MM.1S (cell line): Measurements from ENCODE around the gene CFAP61.

Source experiments
- DNase-seq: peaks from one replicate; pipeline ENCODE4 v3.0.0-alpha.2; 2015
- H2AFZ ChIP-seq: fragments of 300-600 bp; sonication (generic); 2 replicates; pipeline ENCODE4 v1.6.0; 2016; ENCODE audit warnings: antibody characterized with exemption, low read length
- H3F3A ChIP-seq: fragments of 300-600 bp; sonication (generic); 2 replicates; pipeline ENCODE4 v1.6.1; 2016; ENCODE audit warnings: mild to moderate bottlenecking, antibody characterized with exemption, low read length, moderate library complexity, mixed read lengths; ENCODE audit not compliant: insufficient read depth
- H3K27ac ChIP-seq: fragments of 300-600 bp; sonication (generic); 2 replicates; pipeline ENCODE4 v1.5.1; 2016; ENCODE audit warnings: mild to moderate bottlenecking, low read length
- H3K27me3 ChIP-seq: fragments of 300-600 bp; sonication (generic); replicated peaks from 2 replicates; pipeline ENCODE4 v1.6.0; 2016; ENCODE audit warnings: low read length; ENCODE audit not compliant: insufficient read depth
- H3K36me3 ChIP-seq: fragments of 300-600 bp; sonication (generic); replicated peaks from 2 replicates; pipeline ENCODE4 v1.6.1; 2016; ENCODE audit warnings: mild to moderate bottlenecking, low read length, mixed read lengths; ENCODE audit not compliant: insufficient read depth
- H3K4me1 ChIP-seq: fragments of 300-600 bp; sonication (generic); 2 replicates; pipeline ENCODE4 v1.6.1; 2016; ENCODE audit warnings: low read length, mixed read lengths
- H3K4me2 ChIP-seq: fragments of 300-600 bp; sonication (generic); 2 replicates; pipeline ENCODE4 v1.6.0; 2016; ENCODE audit warnings: low read depth, low read length
- H3K4me3 ChIP-seq: fragments of 300-600 bp; sonication (generic); 2 replicates; pipeline ENCODE4 v1.5.1; 2016; ENCODE audit warnings: low read length, mixed read lengths
- H3K79me2 ChIP-seq: fragments of 300-600 bp; sonication (generic); 2 replicates; pipeline ENCODE4 v1.6.1; 2016; ENCODE audit warnings: mixed run types, low read length, mixed read lengths
- H3K9ac ChIP-seq: fragments of 300-600 bp; sonication (generic); 2 replicates; pipeline ENCODE4 v1.6.1; 2016; ENCODE audit warnings: low read length, mixed read lengths
- H3K9me2 ChIP-seq: fragments of 300-600 bp; sonication (generic); replicated peaks from 2 replicates; pipeline ENCODE4 v1.6.1; 2016; ENCODE audit warnings: mild to moderate bottlenecking, low read length, mixed read lengths; ENCODE audit not compliant: insufficient read depth
- H3K9me3 ChIP-seq: fragments of 300-600 bp; sonication (generic); replicated peaks from 2 replicates; pipeline ENCODE4 v1.6.1; 2016; ENCODE audit warnings: mild to moderate bottlenecking, low read length, mixed read lengths; ENCODE audit not compliant: insufficient read depth
- H4K20me1 ChIP-seq: fragments of 300-600 bp; sonication (generic); 2 replicates; pipeline ENCODE4 v1.6.1; 2016; ENCODE audit warnings: mild to moderate bottlenecking, low read length, moderate library complexity, mixed read lengths; ENCODE audit not compliant: insufficient read depth
- EZH2 ChIP-seq: fragments of 300-600 bp; sonication (generic); optimal IDR thresholded peaks from 2 replicates; pipeline ENCODE3; 2017; ENCODE audit warnings: low read depth, mild to moderate bottlenecking, antibody characterized with exemption, low read length, mixed read lengths
- EZH2phosphoT487 ChIP-seq: fragments of 300-600 bp; sonication (generic); IDR thresholded peaks from 2 replicates; pipeline ENCODE4 v1.6.1; 2018; ENCODE audit warnings: antibody characterized with exemption, low read length
- TF ChIP-seq, protein P1 (sequence below): fragments of 300-600 bp; sonication (generic); IDR thresholded peaks from 2 replicates; pipeline ENCODE4 v1.5.1; 2016; ENCODE audit warnings: antibody characterized with exemption, low read length, mixed read lengths

Gene CFAP61

DNA sequence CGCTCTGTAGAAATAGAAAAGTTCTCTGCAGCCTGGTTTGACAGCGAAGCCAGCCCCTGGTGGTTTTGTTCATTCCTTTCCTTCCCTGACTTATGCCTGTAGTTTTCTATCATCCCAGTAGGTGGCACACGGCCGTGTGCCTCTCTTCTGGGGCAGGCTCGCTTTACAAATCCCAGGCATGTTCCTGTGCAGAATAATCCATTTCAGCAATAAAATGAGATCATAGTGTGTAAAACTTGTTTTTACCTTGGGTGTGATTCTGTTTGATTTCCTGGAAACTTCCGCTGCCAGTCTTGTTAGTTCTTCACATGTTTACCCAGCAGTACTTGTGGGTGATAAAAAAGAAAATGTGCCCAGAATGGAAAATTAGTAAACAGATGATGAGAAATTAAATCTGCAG, 308.1 kb downstream of the CFAP61 start:
- TF ChIP-seq EZH2phosphoT487: no peak
- no peak for TF ChIP-seq EZH2
- TF ChIP-seq, protein P1, sequence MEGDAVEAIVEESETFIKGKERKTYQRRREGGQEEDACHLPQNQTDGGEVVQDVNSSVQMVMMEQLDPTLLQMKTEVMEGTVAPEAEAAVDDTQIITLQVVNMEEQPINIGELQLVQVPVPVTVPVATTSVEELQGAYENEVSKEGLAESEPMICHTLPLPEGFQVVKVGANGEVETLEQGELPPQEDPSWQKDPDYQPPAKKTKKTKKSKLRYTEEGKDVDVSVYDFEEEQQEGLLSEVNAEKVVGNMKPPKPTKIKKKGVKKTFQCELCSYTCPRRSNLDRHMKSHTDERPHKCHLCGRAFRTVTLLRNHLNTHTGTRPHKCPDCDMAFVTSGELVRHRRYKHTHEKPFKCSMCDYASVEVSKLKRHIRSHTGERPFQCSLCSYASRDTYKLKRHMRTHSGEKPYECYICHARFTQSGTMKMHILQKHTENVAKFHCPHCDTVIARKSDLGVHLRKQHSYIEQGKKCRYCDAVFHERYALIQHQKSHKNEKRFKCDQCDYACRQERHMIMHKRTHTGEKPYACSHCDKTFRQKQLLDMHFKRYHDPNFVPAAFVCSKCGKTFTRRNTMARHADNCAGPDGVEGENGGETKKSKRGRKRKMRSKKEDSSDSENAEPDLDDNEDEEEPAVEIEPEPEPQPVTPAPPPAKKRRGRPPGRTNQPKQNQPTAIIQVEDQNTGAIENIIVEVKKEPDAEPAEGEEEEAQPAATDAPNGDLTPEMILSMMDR: peak; percentile 86
- peaks cover 6% of the 10 kb centered on the region; the same call in 1 of the 2 replicates for H3F3A ChIP-seq
- peak; percentile 66 for DNase-seq
- H4K20me1 ChIP-seq: no peaks in the 10 kb centered on the region
- peaks cover 20% of the 10 kb centered on the region for H3K4me1 ChIP-seq
- H3K27ac ChIP-seq: no peak overlapping the region
- H3K9me3 ChIP-seq: no peaks in the 10 kb centered on the region
- no peak overlapping the region for H3K9ac ChIP-seq
- H3K4me2 ChIP-seq: peak overlapping the region; percentile 31
- H2AFZ ChIP-seq: no peak overlapping the region
- H3K9me2 ChIP-seq: no peaks in the 10 kb centered on the region
- H3K27me3 ChIP-seq: peaks cover 46% of the 10 kb centered on the region
- no peaks in the 10 kb centered on the region for H3K36me3 ChIP-seq
- no peaks in the 10 kb centered on the region for H3K79me2 ChIP-seq
- no peak overlapping the region for H3K4me3 ChIP-seq

DNA sequence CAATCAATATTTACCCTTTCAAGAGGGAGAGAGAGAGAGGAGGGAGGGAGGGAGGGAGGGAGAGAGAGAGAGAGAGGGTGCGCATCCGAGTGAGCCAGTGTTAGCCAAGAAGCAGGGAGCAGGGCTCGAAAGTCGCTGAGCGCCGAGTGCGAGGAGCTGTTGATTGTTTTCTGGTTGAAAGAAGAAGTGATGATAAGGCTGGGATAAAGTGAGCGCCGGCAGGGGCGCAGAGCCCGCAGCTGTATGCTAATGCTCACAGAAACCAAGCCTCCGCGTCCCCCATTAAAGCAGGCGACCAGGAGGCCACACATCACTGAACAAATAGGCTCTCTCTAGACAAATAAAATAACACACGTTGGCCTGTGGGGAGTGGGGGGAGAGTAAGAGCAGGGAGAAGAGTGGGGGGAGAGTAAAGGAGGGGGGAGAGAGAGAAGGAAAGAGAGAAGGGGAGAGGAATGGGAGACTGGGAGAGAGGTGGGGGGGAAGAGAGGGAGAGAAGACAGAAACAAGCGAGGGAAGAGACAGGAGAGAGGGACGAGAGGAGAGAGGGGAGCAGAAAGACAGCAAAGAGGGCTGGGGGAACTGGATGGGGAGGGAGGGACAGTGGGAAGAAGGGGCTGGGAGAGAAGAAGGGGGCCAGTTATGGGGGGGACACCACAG, 310.6 kb downstream of the CFAP61 start:
- no peaks in the 10 kb centered on the region for H3K36me3 ChIP-seq
- no peak overlapping the region for H3K9ac ChIP-seq
- no peaks in the 10 kb centered on the region for H3K9me3 ChIP-seq
- H2AFZ ChIP-seq: no peak overlapping the region
- H3K4me1 ChIP-seq: peaks cover 18% of the 10 kb centered on the region
- no peak overlapping the region for H3K4me2 ChIP-seq
- H4K20me1 ChIP-seq: no peaks in the 10 kb centered on the region
- no peaks in the 10 kb centered on the region for H3K9me2 ChIP-seq
- H3F3A ChIP-seq: peaks cover 6% of the 10 kb centered on the region; the same call in 1 of the 2 replicates
- no peak for DNase-seq
- H3K4me3 ChIP-seq: no peak overlapping the region
- H3K27me3 ChIP-seq: peaks cover 66% of the 10 kb centered on the region
- H3K27ac ChIP-seq: no peak overlapping the region
- H3K79me2 ChIP-seq: no peaks in the 10 kb centered on the region
- TF ChIP-seq, protein P1: no peak
- TF ChIP-seq EZH2 (no peak), EZH2phosphoT487 (no peak)

DNA sequence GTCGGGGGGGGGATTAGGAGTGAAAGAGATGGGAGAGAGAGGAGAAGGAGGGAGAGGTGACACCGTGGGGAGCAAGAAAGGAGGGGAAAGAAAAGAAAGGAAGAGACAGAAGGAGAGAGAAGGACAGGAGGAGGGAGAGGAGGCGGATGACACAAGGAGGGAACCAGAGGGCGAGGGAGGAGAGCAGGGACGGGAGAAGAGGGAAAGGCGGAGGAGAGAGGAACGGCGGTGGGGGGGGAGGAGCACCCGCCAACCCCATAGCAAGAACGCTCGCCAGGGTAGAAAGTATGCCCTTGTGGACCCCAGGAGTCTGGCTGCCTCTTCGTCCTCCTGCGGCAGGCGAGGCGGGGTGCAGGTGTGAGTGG, 311.1 kb downstream of the CFAP61 start:
- Histone ChIP-seq H3K27me3 (peaks cover 66% of the 10 kb centered on the region), H3K9me2 (no peaks in the 10 kb centered on the region), H3K9ac (no peak overlapping the region), H3K9me3 (no peaks in the 10 kb centered on the region), H2AFZ (no peak overlapping the region), H3K36me3 (no peaks in the 10 kb centered on the region), H3K79me2 (no peaks in the 10 kb centered on the region), H3F3A (peaks cover 2% of the 10 kb centered on the region; the same call in 1 of the 2 replicates), H4K20me1 (no peaks in the 10 kb centered on the region), H3K4me1 (peaks cover 13% of the 10 kb centered on the region), H3K4me3 (no peak overlapping the region; the same call in 1 of the 2 replicates), H3K4me2 (peak overlapping the region; percentile 62; the same call in 1 of the 2 replicates), H3K27ac (no peak overlapping the region)
- no peak for DNase-seq
- TF ChIP-seq EZH2phosphoT487: no peak
- TF ChIP-seq EZH2: no peak
- TF ChIP-seq, protein P1: no peak
